C4-2B (cell line): ENCODE measurements around the gene DOCK3.

Source experiments
- H3K27ac ChIP-seq: fragments of 450-650 bp; 2 replicates; pipeline ENCODE4 v1.5.1; 2017
- CTCF ChIP-seq: fragments of 450-650 bp; conservative IDR thresholded peaks from 2 replicates; pipeline ENCODE4 v1.5.1; 2017; ENCODE audit warnings: mild to moderate bottlenecking
- ZFX ChIP-seq: fragments of 450-650 bp; IDR thresholded peaks from 2 replicates; pipeline ENCODE4 v1.6.1; 2017

DOCK3 gene

GRCh38 chr3:51375571-51375970 lies 700.8 kb downstream of the DOCK3 start:
- TF ChIP-seq ZFX (no peak), CTCF (no peak)
- H3K27ac ChIP-seq = no peak overlapping the region

- TF ChIP-seq CTCF = no peak
Measured at GRCh38 chr3:51378065-51378464, 703.3 kb downstream of the DOCK3 start.

GRCh38 chr3:51378726-51379125 lies 704.0 kb downstream of the DOCK3 start:
- no peak for TF ChIP-seq ZFX
- TF ChIP-seq CTCF = no peak
- no peak overlapping the region for H3K27ac ChIP-seq

More at GRCh38 chr3:51378065-51378464, 703.3 kb downstream of the DOCK3 start:
- H3K27ac ChIP-seq = no peak overlapping the region

- no peak overlapping the region for H3K27ac ChIP-seq
Measured at GRCh38 chr3:51379301-51379700, 704.6 kb downstream of the DOCK3 start.

GRCh38 chr3:51379746-51380455 lies 705.2 kb downstream of the DOCK3 start:
- no peak for TF ChIP-seq CTCF
- no peak for TF ChIP-seq ZFX
- no peak overlapping the region for H3K27ac ChIP-seq

More at GRCh38 chr3:51379301-51379700, 704.6 kb downstream of the DOCK3 start:
- TF ChIP-seq ZFX (no peak), CTCF (no peak)

GRCh38 chr3:51380601-51381332 lies 706.0 kb downstream of the DOCK3 start:
- H3K27ac ChIP-seq = no peak overlapping the region
- TF ChIP-seq ZFX (no peak), CTCF (no peak)

GRCh38 chr3:51381333-51381705 lies 706.6 kb downstream of the DOCK3 start:
- no peak for TF ChIP-seq CTCF
- no peak for TF ChIP-seq ZFX
- no peak overlapping the region for H3K27ac ChIP-seq
